ENCODE measurements around the gene JCAD.
A peak's percentile ranks its signal among the peaks of the same experiment; 100 is the strongest.

JCAD gene

DNA sequence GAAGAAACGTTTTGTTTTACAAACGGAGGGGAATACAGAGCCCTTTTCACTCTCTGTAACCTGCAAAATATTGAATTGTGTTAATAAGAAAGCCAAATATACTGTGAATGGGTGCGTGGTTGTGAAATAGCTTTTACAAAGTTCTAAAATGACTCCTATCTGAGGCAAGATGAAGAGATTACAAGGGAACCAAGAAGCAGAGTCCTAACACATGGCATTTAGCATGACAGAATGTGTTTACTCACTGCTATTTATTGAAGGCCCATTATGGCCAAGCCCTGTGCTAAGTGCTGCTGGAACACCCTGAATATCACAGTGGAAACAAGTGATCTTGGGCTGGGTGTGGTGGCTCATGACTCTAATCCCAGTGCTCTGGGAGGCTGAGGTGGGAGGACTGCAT lies 12.9 kb downstream of the JCAD start:
- DNase-seq (ENCODE audit: low spot score): no peak

DNA sequence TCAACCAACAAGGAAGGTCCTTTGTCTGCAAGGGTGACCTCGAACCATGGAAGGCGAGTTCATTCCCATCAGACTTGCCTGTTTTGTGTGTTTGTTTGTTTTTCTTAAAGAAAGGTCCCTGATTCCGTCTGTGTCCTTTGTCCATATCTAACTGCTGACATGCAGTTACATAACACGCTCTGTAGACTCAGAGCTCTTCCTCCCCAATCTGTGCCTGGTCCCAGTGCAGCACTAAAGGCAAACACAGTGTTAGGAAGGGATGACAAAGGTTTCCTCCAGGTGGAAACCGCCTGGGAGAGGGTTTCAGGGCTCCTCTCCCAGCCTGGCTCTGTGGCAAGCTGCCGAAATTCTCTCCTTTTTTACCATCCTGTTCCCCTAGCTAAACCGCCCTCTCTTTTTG lies 13.4 kb downstream of the JCAD start:
- no peak for DNase-seq (ENCODE audit: low spot score)

DNA sequence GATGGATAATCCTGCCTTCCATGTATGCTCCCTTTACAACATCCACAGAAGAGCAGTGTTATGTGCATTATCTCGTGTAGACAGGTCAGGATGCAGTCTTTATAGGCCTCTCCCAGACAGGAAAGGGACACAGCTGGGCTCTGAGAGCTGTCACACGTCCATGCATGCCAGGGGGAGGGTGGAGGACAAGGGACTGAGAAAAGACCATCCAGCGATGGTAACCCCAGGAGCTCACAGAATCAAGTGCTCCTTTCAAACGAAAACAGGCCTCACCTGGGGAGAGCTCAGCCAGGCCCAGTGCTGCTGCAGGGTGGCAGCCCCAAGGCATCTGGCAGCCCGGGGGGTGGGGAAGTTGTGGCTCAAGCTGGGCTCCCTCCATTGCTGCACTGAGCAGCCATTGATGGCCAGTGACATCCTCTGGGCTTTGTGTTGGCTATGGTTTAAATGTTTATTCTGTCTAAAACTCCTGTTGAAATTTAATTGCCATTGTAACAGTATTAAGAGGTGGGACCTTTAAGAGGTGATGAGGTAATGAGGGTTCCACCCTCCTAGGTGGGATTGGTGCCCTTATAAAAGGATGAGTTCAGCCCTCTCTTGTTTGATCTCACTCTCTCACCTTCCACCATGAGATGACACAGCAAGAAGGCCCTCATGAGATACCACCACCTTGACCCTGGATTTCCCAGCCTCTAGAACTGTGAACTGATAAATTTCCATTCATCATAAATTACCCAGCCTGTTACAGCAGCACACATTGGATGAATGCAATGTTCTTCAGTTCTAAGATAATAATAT lies 15.7 kb downstream of the JCAD start:
- no peak for DNase-seq (ENCODE audit: low spot score)

GRCh38 chr10:30042820-30043219 lies 16.6 kb downstream of the JCAD start:
- no peak for DNase-seq (ENCODE audit: low spot score)

DNA sequence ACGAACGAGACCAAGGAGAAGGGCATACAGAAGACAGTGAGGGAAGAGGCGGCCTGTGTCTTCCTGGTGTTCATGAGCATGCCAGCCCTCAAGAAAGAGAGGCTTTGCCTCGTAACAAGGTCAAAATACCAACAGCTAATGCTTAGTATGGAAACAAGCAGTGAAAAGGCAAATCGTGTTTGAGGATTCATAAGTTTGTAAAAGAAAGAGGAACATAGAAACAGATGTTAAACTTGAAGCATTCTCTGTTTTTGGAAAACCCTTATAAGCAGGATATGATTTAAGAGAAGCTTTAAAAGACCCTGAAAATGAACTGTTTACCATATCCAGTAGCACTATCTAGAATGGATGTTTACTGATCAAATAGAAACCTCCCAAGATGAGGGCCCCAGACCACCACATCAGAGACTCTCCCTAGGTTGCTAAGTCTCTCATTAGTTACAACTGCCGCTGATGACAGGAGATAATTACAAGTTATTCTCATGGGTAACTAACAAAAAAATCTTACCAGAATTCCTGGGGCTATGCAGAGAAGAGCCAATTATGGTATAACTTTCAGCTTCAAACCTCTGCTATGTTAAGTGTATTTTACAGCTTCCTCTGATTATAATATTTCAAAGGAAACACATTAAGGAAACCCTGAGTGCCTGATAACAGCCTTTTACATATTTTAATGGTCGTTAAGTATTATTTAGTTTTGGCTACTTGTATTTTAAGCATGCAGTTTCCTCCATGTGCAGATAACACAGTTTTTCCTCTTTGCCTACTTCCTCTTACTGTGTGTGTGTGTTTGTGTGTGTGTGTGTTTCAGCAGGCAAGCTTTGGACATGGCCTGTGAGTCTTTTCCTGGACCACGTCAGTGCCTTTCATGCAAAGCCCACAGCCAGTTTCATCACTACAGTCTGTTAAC lies 17.9 kb downstream of the JCAD start:
- DNase-seq (ENCODE audit: low spot score): no peak

DNA sequence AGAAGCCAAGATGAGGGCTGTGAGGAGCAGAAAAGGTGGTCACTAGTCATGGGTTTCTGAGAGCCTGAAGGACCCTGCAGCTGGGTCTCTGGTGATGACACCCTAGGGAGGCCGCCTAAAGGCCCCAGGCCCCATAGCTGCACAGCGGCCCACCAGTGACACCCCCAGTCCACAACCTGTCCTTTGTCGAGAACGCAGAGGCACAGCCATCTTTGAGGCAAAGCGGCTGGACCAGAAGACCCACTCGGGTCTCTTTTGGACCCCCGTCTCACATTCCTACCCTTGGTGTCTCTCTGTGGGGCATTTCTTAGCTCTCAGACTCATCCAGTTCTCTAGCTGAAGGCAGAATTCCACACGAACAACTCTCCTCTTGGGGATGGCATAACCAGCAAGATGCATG lies 18.8 kb downstream of the JCAD start:
- no peak for DNase-seq (ENCODE audit: low spot score)

- DNase-seq (ENCODE audit: low spot score): no peak
Measured at GRCh38 chr10:30039988-30040387, 19.4 kb downstream of the JCAD start.

DNA sequence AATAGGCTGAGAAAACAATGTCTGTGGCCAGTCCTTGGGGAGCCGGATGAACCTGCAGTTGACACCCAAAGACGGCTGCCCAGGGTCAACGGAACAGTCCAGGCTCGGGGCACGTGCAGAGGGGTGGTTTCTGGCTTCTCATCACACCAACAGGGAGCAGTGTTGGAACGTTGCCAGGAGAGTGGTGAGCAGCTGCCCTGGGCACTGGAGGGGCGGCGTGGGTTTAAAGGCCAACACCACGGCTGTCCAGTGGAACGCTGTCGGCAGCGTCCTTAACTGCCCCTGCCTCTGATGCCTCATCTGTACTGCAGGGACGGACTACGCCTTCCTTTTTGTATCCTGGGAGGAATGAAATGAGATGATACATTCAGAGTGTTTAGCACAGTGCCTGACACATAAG lies 19.8 kb downstream of the JCAD start:
- DNase-seq (ENCODE audit: low spot score): no peak

- no peak for DNase-seq (ENCODE audit: low spot score)
Measured at GRCh38 chr10:30038781-30039536, 20.4 kb downstream of the JCAD start.

- no peak for DNase-seq (ENCODE audit: low spot score)
Measured at GRCh38 chr10:30037620-30038336, 21.6 kb downstream of the JCAD start.

GRCh38 chr10:30036811-30037210 lies 22.6 kb downstream of the JCAD start:
- DNase-seq (ENCODE audit: low spot score): no peak

DNA sequence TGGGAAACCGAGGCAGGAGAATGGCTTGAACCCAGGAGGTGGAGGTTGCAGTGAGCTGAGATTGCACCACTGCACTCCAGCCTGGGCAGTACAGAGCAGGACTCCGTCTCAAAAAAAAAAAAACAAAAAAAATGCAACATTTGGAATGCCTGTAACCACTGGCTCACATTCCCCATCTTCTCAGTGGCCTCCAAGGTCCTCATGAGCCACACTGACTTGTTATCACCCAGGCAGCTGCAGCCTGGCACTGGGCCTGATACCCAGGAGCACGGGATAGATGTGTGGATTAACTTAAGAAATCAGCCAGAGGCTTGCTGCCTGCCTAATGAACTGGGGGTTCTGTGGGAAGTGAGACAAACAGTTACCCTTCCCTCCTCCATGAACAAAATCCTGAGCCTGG lies 23.0 kb downstream of the JCAD start:
- peak; percentile 48 for DNase-seq (ENCODE audit: low spot score)

GRCh38 chr10:30034433-30035137 lies 24.8 kb downstream of the JCAD start:
- no peak for DNase-seq (ENCODE audit: low spot score)

DNA sequence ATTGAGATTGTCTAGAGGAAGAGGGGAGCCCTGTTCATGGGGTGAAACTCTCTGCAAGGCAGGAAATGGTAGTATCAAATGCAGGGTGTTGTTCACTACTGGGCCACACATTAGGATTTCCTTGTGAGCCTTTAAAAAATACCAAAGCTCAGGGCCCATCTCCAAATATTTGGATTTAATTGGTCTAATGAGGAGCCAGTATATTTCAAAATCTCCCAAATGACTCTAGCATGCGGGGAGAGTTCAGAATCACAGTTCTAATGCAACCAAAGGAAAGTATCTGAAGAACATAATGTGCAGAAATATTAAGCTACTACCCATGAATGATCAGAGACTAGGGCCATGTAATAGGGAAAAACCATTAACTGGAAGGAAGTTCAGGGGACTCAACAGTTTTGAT lies 27.3 kb downstream of the JCAD start:
- no peak for DNase-seq (ENCODE audit: low spot score)

DNA sequence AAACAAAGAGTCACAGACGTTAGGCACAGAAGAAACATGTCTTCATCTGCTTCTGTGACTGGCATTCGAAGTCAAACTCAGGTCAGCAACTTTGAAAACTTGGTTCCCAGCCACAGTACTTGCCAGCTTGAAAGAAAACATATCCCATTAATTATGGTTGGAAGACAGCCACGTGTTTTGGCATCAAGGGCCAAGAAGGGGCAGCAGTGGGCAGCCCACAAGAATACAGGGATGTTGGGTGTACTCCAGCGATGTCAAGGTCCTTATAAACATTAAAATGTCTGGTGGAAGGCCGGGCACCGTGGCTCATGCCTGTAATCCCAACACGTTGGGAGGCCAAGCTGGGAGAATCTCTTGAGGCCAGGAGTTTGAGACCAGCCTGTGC lies 29.5 kb downstream of the JCAD start:
- DNase-seq (ENCODE audit: low spot score): no peak

GRCh38 chr10:30029164-30029871 lies 30.1 kb downstream of the JCAD start:
- DNase-seq (ENCODE audit: low spot score): no peak

DNA sequence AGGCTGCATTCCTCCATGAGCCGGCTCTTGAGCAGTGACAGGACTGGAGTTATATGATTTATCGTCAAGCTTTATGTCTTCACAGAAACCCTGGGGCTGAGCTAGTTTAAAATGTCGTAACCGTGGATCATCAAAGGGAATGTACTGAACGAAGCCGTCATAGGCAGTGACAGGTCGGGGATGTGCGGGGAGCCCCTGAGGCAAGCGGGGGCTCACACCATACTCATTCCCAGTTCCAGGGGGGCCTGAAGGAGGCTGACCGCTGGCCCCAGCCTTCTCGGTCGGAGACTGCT lies 30.7 kb downstream of the JCAD start:
- no peak for DNase-seq (ENCODE audit: low spot score)

DNA sequence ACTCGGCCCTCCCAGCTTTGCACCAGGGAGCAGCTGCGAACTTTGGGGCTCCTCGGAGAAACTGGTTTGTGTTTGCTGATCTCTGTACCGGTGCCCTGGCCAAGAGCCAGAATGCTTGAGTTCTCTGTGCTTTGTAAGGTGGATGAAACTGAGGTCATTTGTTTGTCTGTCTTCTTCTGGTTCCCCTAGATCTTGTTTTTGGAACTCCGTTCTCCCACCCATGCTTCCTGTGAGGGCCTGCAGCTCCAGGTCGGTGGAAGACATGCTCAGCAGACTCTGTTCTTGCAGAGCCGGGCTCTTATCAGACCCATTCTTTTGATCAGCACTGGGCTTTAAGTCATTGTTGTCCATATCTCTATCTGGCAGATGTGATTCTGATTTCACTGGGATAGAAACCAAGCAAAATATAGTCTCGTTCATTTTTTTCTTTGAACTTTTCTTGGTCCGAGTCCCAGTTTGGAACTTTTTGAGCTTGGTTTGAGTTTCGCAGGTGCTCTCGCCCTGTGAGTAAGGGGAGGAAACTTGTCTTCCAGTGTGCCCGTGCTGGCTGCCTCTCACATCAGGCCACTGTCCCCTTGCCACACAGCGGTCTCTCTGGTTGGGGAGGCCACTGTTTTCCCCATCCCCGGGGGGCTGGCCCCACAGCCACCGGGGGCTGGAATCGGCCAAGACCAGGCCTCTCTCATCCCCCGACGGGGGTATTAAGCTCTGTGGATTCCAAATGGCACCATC lies 31.2 kb downstream of the JCAD start:
- no peak for DNase-seq (ENCODE audit: low spot score)

- no peak for DNase-seq (ENCODE audit: low spot score)
Measured at GRCh38 chr10:30027057-30028005, 32.1 kb downstream of the JCAD start.

All from AG20443 (cell line).